ENCODE measurements around the gene DDO.

DNA sequence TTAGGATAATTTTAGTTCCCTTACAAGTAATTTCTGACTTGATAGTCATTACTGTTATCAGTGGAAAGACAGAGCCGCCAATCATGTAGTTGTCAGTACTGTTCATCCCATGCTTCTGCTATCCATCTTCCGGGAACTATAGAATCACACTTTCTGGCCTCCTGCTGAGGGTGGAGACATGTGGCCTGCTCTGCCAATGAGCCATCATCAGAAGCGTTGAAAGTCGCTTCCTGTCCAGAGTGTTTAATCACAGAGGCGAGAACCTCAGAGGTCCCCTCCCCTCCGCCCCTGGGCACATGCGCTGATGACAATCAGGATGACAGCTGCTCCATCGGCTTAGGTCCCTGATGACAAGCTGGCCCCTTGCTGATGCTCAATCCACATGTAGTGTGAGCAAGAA lies 3.0 kb downstream of the DDO start:
- no peak for TF ChIP-seq CTCF (conservative IDR thresholded peaks at IDR 0.05)
- no peak for TF ChIP-seq ZFX (IDR thresholded peaks at IDR 0.05)

All from C4-2B (cell line).